Astrocyte (in vitro differentiated cells and primary cell): ENCODE results near the gene C16orf95. TPM values are rescaled to one million over a fixed set of nuclear protein-coding genes. Genes with fewer than 3 reads are reported as not detected.

ENCODE experiments used
- DNase-seq: peaks from one replicate; pipeline ENCODE4 v3.0.0-alpha.2; 2010; ENCODE audit warnings: low read depth
- FAIRE-seq: peaks from 2 replicates; lab custom pipeline; 2011; peaks lifted over from hg19 to GRCh38; lab: Jason Lieb, UNC
- H2AFZ ChIP-seq: 2 replicates; pipeline ENCODE4 v1.6.0; 2012; ENCODE audit warnings: low read depth, low read length, inconsistent platforms
- H3K27ac ChIP-seq: 2 replicates; pipeline ENCODE4 v1.5.1; 2011; ENCODE audit warnings: low read depth, low read length, inconsistent platforms
- H3K27me3 ChIP-seq: 2 replicates; pipeline ENCODE4 v1.6.0; 2011; ENCODE audit warnings: low read length, inconsistent platforms; ENCODE audit not compliant: insufficient read depth
- H3K36me3 ChIP-seq: 2 replicates; pipeline ENCODE4 v1.5.1; 2011; ENCODE audit warnings: low read length, inconsistent platforms; ENCODE audit not compliant: insufficient read depth
- H3K4me1 ChIP-seq: 2 replicates; pipeline ENCODE4 v1.5.1; 2011; ENCODE audit warnings: low read length, inconsistent platforms; ENCODE audit not compliant: insufficient read depth
- H3K4me2 ChIP-seq: 2 replicates; pipeline ENCODE4 v1.6.0; 2012; ENCODE audit warnings: low read length, inconsistent platforms
- H3K4me3 ChIP-seq: 2 replicates; pipeline ENCODE4 v1.5.1; 2011; ENCODE audit warnings: low read depth, mild to moderate bottlenecking, low read length, inconsistent platforms; ENCODE audit not compliant: insufficient read depth
- H3K79me2 ChIP-seq: 2 replicates; pipeline ENCODE4 v1.6.0; 2012; ENCODE audit warnings: mild to moderate bottlenecking, low read length, inconsistent platforms; ENCODE audit not compliant: insufficient read depth
- H3K9ac ChIP-seq: 2 replicates; pipeline ENCODE4 v1.6.0; 2012; ENCODE audit warnings: mild to moderate bottlenecking, low read length, inconsistent platforms
- H3K9me3 ChIP-seq: 2 replicates; pipeline ENCODE4 v1.5.1; 2012; ENCODE audit warnings: low read depth, mild to moderate bottlenecking, low read length, inconsistent platforms; ENCODE audit not compliant: insufficient read depth
- H4K20me1 ChIP-seq: 2 replicates; pipeline ENCODE4 v1.6.0; 2012; ENCODE audit warnings: low read length, inconsistent platforms; ENCODE audit not compliant: insufficient read depth
- H3K27ac Mint-ChIP-seq: one replicate; pipeline ENCODE4 v1.8.0; 2021; ENCODE audit warnings: mild to moderate bottlenecking, mixed read lengths; ENCODE audit not compliant: unreplicated experiment
- H3K27me3 Mint-ChIP-seq: one replicate; pipeline ENCODE4 v1.8.0; 2021; ENCODE audit warnings: low read depth, mixed read lengths; ENCODE audit not compliant: unreplicated experiment
- H3K36me3 Mint-ChIP-seq: one replicate; pipeline ENCODE4 v1.8.0; 2021; ENCODE audit warnings: low read depth, mixed read lengths; ENCODE audit not compliant: unreplicated experiment
- H3K4me1 Mint-ChIP-seq: one replicate; pipeline ENCODE4 v1.8.0; 2021; ENCODE audit warnings: low read depth, mixed read lengths; ENCODE audit not compliant: unreplicated experiment
- H3K4me3 Mint-ChIP-seq: one replicate; pipeline ENCODE4 v1.8.0; 2021; ENCODE audit warnings: mild to moderate bottlenecking, moderate library complexity, mixed read lengths; ENCODE audit not compliant: unreplicated experiment
- H3K9me3 Mint-ChIP-seq: one replicate; pipeline ENCODE4 v1.8.0; 2021; ENCODE audit warnings: mild to moderate bottlenecking, mixed read lengths; ENCODE audit not compliant: unreplicated experiment
- EZH2 ChIP-seq: IDR thresholded peaks from 2 replicates; pipeline ENCODE4 v1.6.1; 2012; ENCODE audit warnings: mild to moderate bottlenecking, low read length, inconsistent platforms; ENCODE audit not compliant: insufficient read depth
- total RNA-seq: library from RNA; stranded (reverse); gene quantifications from 2 replicates; pipeline ENCODE4 v1.2.1, GENCODE V29; 2021
- TF ChIP-seq, protein P1 (sequence below): IDR thresholded peaks from 2 replicates; pipeline ENCODE4 v1.5.1; 2011; ENCODE audit warnings: low read depth, mild to moderate bottlenecking, inconsistent platforms, low read length, moderate library complexity; ENCODE audit not compliant: insufficient read depth

The C16orf95 gene
- total RNA-seq, 1 donor from 2014 or later: 3.3 TPM

DNA sequence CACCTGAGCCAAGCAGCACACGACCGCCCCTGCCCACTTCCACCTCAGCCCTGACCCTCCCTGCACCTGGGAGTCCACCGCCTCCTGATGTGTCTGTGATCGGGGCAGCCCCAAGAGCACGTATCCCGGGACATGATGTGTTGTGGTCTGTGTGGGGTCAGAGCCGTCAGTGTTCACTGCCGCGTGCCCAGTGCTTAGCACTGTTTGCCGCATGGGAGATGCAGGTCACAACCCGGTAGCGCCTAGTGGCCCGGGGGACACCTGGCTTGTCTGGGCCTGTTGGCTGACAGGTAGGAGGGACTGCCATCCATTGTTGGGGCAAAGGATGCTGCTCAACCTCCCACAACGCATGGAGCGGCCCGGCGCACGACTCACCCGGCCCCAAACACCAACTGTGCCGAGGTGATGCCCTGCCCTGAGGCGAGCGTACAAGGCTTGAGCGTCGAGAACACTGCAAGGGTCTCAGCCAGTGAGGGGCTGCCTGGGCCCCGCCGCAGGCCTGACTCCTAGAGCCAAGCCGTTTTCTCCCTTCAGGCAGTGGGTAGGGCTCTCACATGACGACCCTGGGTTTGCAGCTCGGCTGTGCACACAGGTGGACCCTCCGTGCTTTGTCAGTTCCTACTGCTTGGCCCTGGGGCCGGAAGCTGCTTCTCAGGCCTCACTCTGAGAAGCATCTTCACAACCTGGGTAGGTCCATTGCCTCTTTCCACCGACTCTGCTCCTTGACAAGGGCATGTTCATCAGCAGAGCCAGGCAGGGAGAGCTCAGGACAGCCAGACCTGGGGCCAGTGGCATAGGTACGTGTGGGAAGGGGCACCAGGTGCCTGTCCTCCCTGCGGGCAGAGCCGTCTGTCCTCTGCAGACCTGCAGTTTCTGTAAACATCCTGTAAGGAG lies 5.9 kb upstream of the C16orf95 start:
- Mint-ChIP-seq H3K27ac (no peak overlapping the region), H3K9me3 (no peaks in the 10 kb centered on the region)
- no peak for TF ChIP-seq EZH2
- TF ChIP-seq, protein P1, sequence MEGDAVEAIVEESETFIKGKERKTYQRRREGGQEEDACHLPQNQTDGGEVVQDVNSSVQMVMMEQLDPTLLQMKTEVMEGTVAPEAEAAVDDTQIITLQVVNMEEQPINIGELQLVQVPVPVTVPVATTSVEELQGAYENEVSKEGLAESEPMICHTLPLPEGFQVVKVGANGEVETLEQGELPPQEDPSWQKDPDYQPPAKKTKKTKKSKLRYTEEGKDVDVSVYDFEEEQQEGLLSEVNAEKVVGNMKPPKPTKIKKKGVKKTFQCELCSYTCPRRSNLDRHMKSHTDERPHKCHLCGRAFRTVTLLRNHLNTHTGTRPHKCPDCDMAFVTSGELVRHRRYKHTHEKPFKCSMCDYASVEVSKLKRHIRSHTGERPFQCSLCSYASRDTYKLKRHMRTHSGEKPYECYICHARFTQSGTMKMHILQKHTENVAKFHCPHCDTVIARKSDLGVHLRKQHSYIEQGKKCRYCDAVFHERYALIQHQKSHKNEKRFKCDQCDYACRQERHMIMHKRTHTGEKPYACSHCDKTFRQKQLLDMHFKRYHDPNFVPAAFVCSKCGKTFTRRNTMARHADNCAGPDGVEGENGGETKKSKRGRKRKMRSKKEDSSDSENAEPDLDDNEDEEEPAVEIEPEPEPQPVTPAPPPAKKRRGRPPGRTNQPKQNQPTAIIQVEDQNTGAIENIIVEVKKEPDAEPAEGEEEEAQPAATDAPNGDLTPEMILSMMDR: no peak

GRCh38 chr16:87322360-87322759 lies 5.2 kb upstream of the C16orf95 start:
- no peaks in the 10 kb centered on the region for H3K27me3 ChIP-seq
- H2AFZ ChIP-seq: no peak overlapping the region
- FAIRE-seq: no peak
- Mint-ChIP-seq H3K27ac (no peak overlapping the region), H3K27me3 (no peaks in the 10 kb centered on the region), H3K4me3 (no peak overlapping the region), H3K9me3 (no peaks in the 10 kb centered on the region), H3K36me3 (peaks cover 5% of the 10 kb centered on the region), H3K4me1 (peaks cover 14% of the 10 kb centered on the region)
- H3K4me1 ChIP-seq: peaks cover 13% of the 10 kb centered on the region
- DNase-seq: no peak
- TF ChIP-seq, protein P1: no peak
- no peak for TF ChIP-seq EZH2
- no peaks in the 10 kb centered on the region for H3K9me3 ChIP-seq
- H3K4me3 ChIP-seq: no peak overlapping the region
- no peaks in the 10 kb centered on the region for H3K36me3 ChIP-seq
- peaks cover 31% of the 10 kb centered on the region for H4K20me1 ChIP-seq
- H3K4me2 ChIP-seq: no peak overlapping the region
- H3K79me2 ChIP-seq: peaks cover 20% of the 10 kb centered on the region
- no peak overlapping the region for H3K27ac ChIP-seq
- H3K9ac ChIP-seq: no peak overlapping the region

More for the DNA sequence above, 5.9 kb upstream of the C16orf95 start:
- FAIRE-seq: no peak
- H2AFZ ChIP-seq: no peak overlapping the region
- no peak overlapping the region for H3K4me2 ChIP-seq
- H3K27ac ChIP-seq: no peak overlapping the region
- no peaks in the 10 kb centered on the region for H3K36me3 ChIP-seq
- H3K9me3 ChIP-seq: no peaks in the 10 kb centered on the region
- Mint-ChIP-seq H3K27me3 (no peaks in the 10 kb centered on the region), H3K4me3 (no peak overlapping the region), H3K4me1 (peaks cover 14% of the 10 kb centered on the region), H3K36me3 (peaks cover 8% of the 10 kb centered on the region)
- H3K4me1 ChIP-seq: peaks cover 12% of the 10 kb centered on the region
- no peak overlapping the region for H3K9ac ChIP-seq
- peaks cover 38% of the 10 kb centered on the region for H4K20me1 ChIP-seq
- H3K4me3 ChIP-seq: no peak overlapping the region
- no peak for DNase-seq
- H3K79me2 ChIP-seq: peaks cover 13% of the 10 kb centered on the region
- no peaks in the 10 kb centered on the region for H3K27me3 ChIP-seq
